Cardiac muscle cell (in vitro differentiated cells and primary cell): Measurements from ENCODE around the gene TOB2. TPM values are rescaled to one million over a fixed set of nuclear protein-coding genes. Genes with fewer than 3 reads are reported as not detected.

Experiments used
- DNase-seq, 2 donors: peaks; one replicate each; pipeline versions ENCODE4 v3.0.0 to v3.0.0-alpha.2; 2010 to 2017; ENCODE audit warnings: low read depth in 1 of 2, low spot score in 1 of 2
- H3K27ac ChIP-seq: fragments of 200-600 bp; sonication (generic); 2 replicates; pipeline ENCODE4 v1.5.1; 2016
- H3K27me3 ChIP-seq: fragments of 200-600 bp; sonication (generic); 2 replicates; pipeline ENCODE4 v1.6.0; 2016; ENCODE audit warnings: control low read depth
- H3K36me3 ChIP-seq: fragments of 200-600 bp; sonication (generic); 2 replicates; pipeline ENCODE4 v1.5.1; 2016; ENCODE audit warnings: control low read depth
- H3K4me1 ChIP-seq: fragments of 200-600 bp; sonication (generic); 2 replicates; pipeline ENCODE4 v1.8.1; 2017; ENCODE audit warnings: low read depth, mild to moderate bottlenecking, mixed run types
- H3K4me3 ChIP-seq: fragments of 200-600 bp; sonication (generic); 2 replicates; pipeline ENCODE4 v1.5.1; 2016; ENCODE audit warnings: mild to moderate bottlenecking
- H3K9me3 ChIP-seq: fragments of 200-600 bp; sonication (generic); 2 replicates; pipeline ENCODE4 v1.5.1; 2017; ENCODE audit warnings: low read depth, mild to moderate bottlenecking, control low read depth
- polyA plus RNA-seq: library from polyadenylated mRNA; unstranded; fragments of >200 nt; fragmentation: Nextera tagmentation; extraction: Ambion mirVana; gene quantifications from 2 replicates; pipeline ENCODE4 v1.2.1, GENCODE V29; 2016
- total RNA-seq: library from RNA; depleted of rRNA; stranded (reverse); fragments of >200 nt; gene quantifications from 2 replicates; pipeline ENCODE4 v1.2.3, GENCODE V29; 2016
- TF ChIP-seq, protein P1 (sequence below): IDR thresholded peaks from 2 replicates; pipeline ENCODE4 v1.5.1; 2012; ENCODE audit warnings: low read depth, mild to moderate bottlenecking, low read length

TOB2 gene
- total and polyA plus RNA-seq, 2 experiments from 2014 or later = 35.5 to 42.4 TPM

DNA sequence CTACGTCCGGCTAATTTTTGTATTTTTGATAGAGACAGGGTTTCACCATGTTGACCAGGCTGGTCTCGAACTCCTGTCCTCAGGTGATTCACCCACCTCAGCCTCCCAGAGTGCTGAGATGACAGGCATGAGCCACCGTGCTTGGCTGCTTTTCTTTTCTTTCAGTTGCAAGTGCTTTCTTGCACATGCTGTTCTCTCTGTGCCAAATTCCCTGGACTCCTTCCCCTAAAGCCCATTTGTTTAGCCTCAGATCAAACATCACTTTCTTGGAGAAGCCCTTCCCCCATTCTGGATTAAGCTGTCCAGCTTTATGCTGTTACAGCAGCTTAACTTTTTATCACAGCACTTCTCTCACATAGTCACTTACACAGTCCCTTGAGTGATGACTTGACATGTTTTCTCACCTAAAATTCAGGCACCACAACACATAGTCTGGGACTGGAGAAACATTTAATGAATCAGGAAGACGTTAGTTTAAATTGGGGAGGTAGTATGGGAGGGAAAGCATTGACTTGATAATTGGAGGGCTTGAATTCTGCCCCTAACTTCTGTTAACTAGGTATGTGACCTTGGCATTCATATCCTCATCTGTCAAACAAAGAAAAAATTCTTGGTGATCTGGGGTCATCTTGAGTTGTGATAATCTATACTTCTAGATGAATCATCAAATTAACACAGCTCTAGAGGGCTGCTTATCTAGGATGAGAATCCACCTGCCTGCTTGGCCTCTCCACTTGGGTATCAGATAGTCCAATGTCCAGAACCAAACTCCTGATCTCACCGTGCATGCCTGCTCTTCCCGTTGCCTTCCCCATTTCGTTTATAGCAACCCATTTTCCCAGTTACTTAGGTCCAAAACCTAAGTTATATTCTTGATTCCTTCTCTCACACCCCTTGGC, 40.7 kb upstream of the TOB2 start:
- Histone ChIP-seq H3K4me3 (no peak overlapping the region), H3K9me3 (no peaks in the 10 kb centered on the region), H3K27me3 (no peaks in the 10 kb centered on the region), H3K4me1 (peaks cover 15% of the 10 kb centered on the region), H3K27ac (no peak overlapping the region), H3K36me3 (no peaks in the 10 kb centered on the region)
- DNase-seq = no peak
- TF ChIP-seq, protein P1, sequence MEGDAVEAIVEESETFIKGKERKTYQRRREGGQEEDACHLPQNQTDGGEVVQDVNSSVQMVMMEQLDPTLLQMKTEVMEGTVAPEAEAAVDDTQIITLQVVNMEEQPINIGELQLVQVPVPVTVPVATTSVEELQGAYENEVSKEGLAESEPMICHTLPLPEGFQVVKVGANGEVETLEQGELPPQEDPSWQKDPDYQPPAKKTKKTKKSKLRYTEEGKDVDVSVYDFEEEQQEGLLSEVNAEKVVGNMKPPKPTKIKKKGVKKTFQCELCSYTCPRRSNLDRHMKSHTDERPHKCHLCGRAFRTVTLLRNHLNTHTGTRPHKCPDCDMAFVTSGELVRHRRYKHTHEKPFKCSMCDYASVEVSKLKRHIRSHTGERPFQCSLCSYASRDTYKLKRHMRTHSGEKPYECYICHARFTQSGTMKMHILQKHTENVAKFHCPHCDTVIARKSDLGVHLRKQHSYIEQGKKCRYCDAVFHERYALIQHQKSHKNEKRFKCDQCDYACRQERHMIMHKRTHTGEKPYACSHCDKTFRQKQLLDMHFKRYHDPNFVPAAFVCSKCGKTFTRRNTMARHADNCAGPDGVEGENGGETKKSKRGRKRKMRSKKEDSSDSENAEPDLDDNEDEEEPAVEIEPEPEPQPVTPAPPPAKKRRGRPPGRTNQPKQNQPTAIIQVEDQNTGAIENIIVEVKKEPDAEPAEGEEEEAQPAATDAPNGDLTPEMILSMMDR = no peak

DNA sequence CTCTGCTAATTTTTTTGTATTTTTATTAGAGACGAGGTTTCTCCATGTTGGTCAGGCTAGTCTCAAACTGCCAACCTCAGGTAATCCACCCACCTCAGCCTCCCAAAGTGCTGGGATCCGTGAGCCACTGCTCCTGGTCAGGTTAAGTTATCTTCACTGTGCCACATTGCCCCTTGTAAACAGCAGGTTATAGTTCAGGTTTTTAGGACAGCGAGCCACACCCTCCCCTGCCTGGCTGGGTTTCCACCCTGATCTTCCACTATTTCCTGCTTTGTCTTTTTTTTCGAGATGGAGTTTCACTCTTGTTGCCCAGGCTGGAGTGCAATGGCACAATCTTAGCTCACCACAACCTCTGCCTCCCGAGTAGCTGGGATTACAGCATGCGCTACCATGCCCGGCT, 38.4 kb upstream of the TOB2 start:
- DNase-seq = no peak
- peaks cover 10% of the 10 kb centered on the region for H3K4me1 ChIP-seq
- no peak overlapping the region for H3K4me3 ChIP-seq
- TF ChIP-seq, protein P1 = no peak
- no peak overlapping the region for H3K27ac ChIP-seq
- no peaks in the 10 kb centered on the region for H3K27me3 ChIP-seq
- no peaks in the 10 kb centered on the region for H3K9me3 ChIP-seq
- H3K36me3 ChIP-seq = no peaks in the 10 kb centered on the region

DNA sequence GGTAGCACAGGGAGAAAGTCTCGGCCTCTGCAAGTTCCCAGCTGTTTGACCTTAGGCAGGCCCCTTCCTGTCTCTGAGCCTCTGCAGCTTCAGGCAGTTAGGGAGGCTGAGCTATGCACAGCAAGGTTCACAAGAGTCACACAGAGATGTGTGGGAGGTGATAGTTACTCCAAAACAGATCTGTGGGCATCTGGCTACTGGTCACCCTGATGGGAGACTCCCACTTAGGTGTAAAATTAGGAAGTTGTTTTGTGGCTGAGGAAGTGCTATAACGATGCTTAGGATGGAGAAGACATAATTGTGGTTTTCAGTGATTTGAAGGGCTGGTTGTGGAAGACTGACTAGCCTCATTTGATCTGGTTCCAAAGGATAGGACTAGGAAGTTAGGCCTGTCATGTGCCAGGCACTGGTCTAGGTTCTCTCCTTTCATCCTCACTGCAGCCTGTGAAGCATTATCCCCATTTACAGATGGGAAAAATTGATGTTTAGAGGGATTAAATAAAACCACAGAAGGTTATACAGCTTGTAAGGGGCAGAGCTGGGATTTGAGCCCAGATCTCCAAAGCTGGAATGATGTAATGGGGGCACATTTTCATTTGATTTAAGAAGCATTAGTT, 35.8 kb upstream of the TOB2 start:
- no peak for DNase-seq
- Histone ChIP-seq H3K27me3 (no peaks in the 10 kb centered on the region), H3K4me3 (no peak overlapping the region), H3K27ac (no peak overlapping the region), H3K36me3 (no peaks in the 10 kb centered on the region), H3K9me3 (no peaks in the 10 kb centered on the region), H3K4me1 (peaks cover 10% of the 10 kb centered on the region)
- TF ChIP-seq, protein P1 = no peak

DNA sequence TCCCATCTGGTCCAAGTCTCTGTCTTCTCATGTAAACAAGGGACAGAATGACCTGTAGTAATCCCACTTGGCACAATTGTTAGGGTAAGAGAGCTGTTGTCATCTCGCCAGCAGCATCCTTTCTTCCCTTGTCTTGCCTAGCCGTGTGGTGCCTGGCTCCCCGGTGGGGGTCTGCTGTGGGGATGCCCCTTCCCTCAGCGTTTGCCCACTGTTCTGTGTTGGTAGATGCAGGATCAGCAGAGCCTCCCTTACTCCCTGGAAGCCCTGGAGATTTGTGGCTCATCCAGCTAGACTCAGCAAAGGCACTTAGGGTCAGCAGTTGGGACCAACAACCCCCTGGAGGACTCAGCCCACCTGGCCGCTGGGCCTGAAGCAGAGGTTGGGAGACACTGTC, 35.3 kb upstream of the TOB2 start:
- no peak for DNase-seq
- H3K4me3 ChIP-seq = no peak overlapping the region
- no peaks in the 10 kb centered on the region for H3K27me3 ChIP-seq
- TF ChIP-seq, protein P1 = no peak
- H3K9me3 ChIP-seq = no peaks in the 10 kb centered on the region
- no peaks in the 10 kb centered on the region for H3K36me3 ChIP-seq
- H3K27ac ChIP-seq = no peak overlapping the region
- peaks cover 8% of the 10 kb centered on the region for H3K4me1 ChIP-seq

DNA sequence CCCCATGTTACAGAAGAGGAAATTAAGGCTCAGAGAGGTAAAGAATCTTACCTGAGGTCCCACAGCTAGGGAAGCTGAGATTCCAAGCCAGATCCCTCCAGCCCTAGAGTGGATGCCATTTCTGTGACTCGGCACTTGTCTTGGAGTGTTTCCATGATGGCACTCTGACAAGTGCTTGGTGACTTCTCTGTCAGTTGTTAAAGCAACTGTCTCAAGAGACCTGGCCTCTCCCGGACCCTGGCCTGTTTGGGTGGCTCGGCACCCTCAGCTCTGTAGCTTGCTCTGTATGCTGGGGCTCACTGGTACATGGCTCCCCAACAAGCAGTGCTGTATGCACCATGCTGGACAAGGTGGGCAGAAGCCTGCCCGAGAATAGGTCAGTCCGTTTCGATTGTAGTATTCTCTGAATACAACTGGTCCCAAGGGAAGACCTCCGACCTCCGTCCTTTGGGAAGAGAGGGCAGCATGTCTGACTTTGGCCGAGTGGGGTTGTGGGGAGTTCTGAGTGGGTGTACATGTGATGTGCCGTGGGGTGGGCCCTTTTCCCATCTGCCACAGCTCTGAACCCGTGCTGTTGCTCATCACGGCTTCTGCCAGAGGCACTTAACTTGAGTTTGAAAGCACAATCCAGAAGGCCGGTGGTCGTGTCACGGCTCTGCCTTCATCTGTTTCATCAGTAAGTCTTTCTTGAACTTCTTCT, 34.7 kb upstream of the TOB2 start:
- Histone ChIP-seq H3K4me3 (no peak overlapping the region), H3K9me3 (no peaks in the 10 kb centered on the region), H3K27ac (peak overlapping the region; percentile 14), H3K4me1 (peaks cover 8% of the 10 kb centered on the region), H3K27me3 (no peaks in the 10 kb centered on the region), H3K36me3 (no peaks in the 10 kb centered on the region)
- DNase-seq = no peak
- TF ChIP-seq, protein P1 = no peak
